ENCODE results near the gene XPO6. TPM values are rescaled to one million over a fixed set of nuclear protein-coding genes. Genes with fewer than 3 reads are reported as not detected.

Gene XPO6
- total RNA-seq, 1 donor = 102 TPM

GRCh38 chr16:28131743-28132393 lies 79.9 kb downstream of the XPO6 start:
- TF ChIP-seq CTCF (IDR thresholded peaks at IDR 0.05; ENCODE audit: extremely low read depth, low read depth, low read length) = no peak
- peaks cover 82% of the 10 kb centered on the region for H3K36me3 ChIP-seq (ENCODE audit: insufficient read depth, low read length)
- H3K9me3 ChIP-seq (ENCODE audit: low read depth, low read length) = no peaks in the 10 kb centered on the region
- no peak for DNase-seq (ENCODE audit: insufficient read length, low spot score, missing footprints)
- peaks cover 8% of the 10 kb centered on the region for H4K20me1 ChIP-seq (ENCODE audit: insufficient read depth, low read length)
- H3K27me3 ChIP-seq (ENCODE audit: insufficient read depth, low read length) = no peaks in the 10 kb centered on the region
- no peak overlapping the region for H3K4me2 ChIP-seq (ENCODE audit: insufficient read depth, low read length)
- H3K27ac ChIP-seq (ENCODE audit: low read depth, low read length) = no peak overlapping the region
- no peaks in the 10 kb centered on the region for H3K4me1 ChIP-seq (ENCODE audit: insufficient read depth, low read length)
- H3K4me3 ChIP-seq (ENCODE audit: insufficient read depth, low read length) = no peak overlapping the region
- no peak overlapping the region for H2AFZ ChIP-seq (ENCODE audit: low read length)
- peaks cover 44% of the 10 kb centered on the region for H3K79me2 ChIP-seq (ENCODE audit: insufficient read depth, low read length)

GRCh38 chr16:28131181-28131580 lies 80.6 kb downstream of the XPO6 start:
- Histone ChIP-seq H3K27ac (ENCODE audit: low read depth, low read length) (no peak overlapping the region), H3K4me2 (ENCODE audit: insufficient read depth, low read length) (no peak overlapping the region), H3K4me1 (ENCODE audit: insufficient read depth, low read length) (no peaks in the 10 kb centered on the region), H3K4me3 (ENCODE audit: insufficient read depth, low read length) (no peak overlapping the region), H3K79me2 (ENCODE audit: insufficient read depth, low read length) (peaks cover 44% of the 10 kb centered on the region), H2AFZ (ENCODE audit: low read length) (no peak overlapping the region), H3K36me3 (ENCODE audit: insufficient read depth, low read length) (peaks cover 87% of the 10 kb centered on the region), H3K27me3 (ENCODE audit: insufficient read depth, low read length) (no peaks in the 10 kb centered on the region), H3K9me3 (ENCODE audit: low read depth, low read length) (no peaks in the 10 kb centered on the region), H4K20me1 (ENCODE audit: insufficient read depth, low read length) (peaks cover 8% of the 10 kb centered on the region)
- DNase-seq (ENCODE audit: insufficient read length, low spot score, missing footprints) = no peak
- TF ChIP-seq CTCF (IDR thresholded peaks at IDR 0.05; ENCODE audit: extremely low read depth, low read depth, low read length) = no peak

GRCh38 chr16:28130099-28131088 lies 81.4 kb downstream of the XPO6 start:
- peaks cover 8% of the 10 kb centered on the region for H4K20me1 ChIP-seq (ENCODE audit: insufficient read depth, low read length)
- no peaks in the 10 kb centered on the region for H3K27me3 ChIP-seq (ENCODE audit: insufficient read depth, low read length)
- H2AFZ ChIP-seq (ENCODE audit: low read length) = no peak overlapping the region
- no peak overlapping the region for H3K4me2 ChIP-seq (ENCODE audit: insufficient read depth, low read length)
- H3K27ac ChIP-seq (ENCODE audit: low read depth, low read length) = peak overlapping the region; percentile 33
- no peak overlapping the region for H3K4me3 ChIP-seq (ENCODE audit: insufficient read depth, low read length)
- H3K79me2 ChIP-seq (ENCODE audit: insufficient read depth, low read length) = peaks cover 46% of the 10 kb centered on the region
- TF ChIP-seq CTCF (IDR thresholded peaks at IDR 0.05; ENCODE audit: extremely low read depth, low read depth, low read length) = no peak
- H3K9me3 ChIP-seq (ENCODE audit: low read depth, low read length) = no peaks in the 10 kb centered on the region
- DNase-seq (ENCODE audit: insufficient read length, low spot score, missing footprints) = peak; percentile 19
- peaks cover 91% of the 10 kb centered on the region for H3K36me3 ChIP-seq (ENCODE audit: insufficient read depth, low read length)
- H3K4me1 ChIP-seq (ENCODE audit: insufficient read depth, low read length) = no peaks in the 10 kb centered on the region

All from osteoblast (primary cell).